H9 (cell line): ENCODE data around the gene CELA3B. TPM values are rescaled to one million over a fixed set of nuclear protein-coding genes. Genes with fewer than 3 reads are reported as not detected.

Source experiments
- DNase-seq: peaks from one replicate; pipeline ENCODE4 v3.0.0-alpha.2; 2017
- H2AFZ ChIP-seq: one replicate; pipeline ENCODE4 v1.6.1; 2013; ENCODE audit warnings: mild to moderate bottlenecking, low read length, control low read depth, moderate library complexity
- H2AK5ac ChIP-seq: 2 replicates; pipeline ENCODE4 v1.6.1; 2013; ENCODE audit warnings: low read length, control low read depth, mixed read lengths; ENCODE audit not compliant: insufficient read length
- H2BK120ac ChIP-seq: one replicate; pipeline ENCODE4 v1.6.1; 2013; ENCODE audit warnings: low read depth, mild to moderate bottlenecking, low read length, control low read depth, inconsistent platforms; ENCODE audit not compliant: poor library complexity, severe bottlenecking
- H2BK12ac ChIP-seq: 2 replicates; pipeline ENCODE4 v1.6.1; 2013; ENCODE audit warnings: low read length, control low read depth, mixed read lengths, low read depth; ENCODE audit not compliant: insufficient read length
- H2BK15ac ChIP-seq: 2 replicates; pipeline ENCODE4 v1.6.1; 2013; ENCODE audit warnings: low read depth, low read length, control low read depth
- H2BK20ac ChIP-seq: one replicate; pipeline ENCODE4 v1.6.1; 2013; ENCODE audit warnings: low read depth, mild to moderate bottlenecking, low read length, control low read depth, inconsistent platforms; ENCODE audit not compliant: poor library complexity, severe bottlenecking
- H2BK5ac ChIP-seq: 2 replicates; pipeline ENCODE4 v1.6.1; 2013; ENCODE audit warnings: low read length, control low read depth, mixed read lengths; ENCODE audit not compliant: insufficient read length
- H3K14ac ChIP-seq: 2 replicates; pipeline ENCODE4 v1.6.1; 2013; ENCODE audit warnings: low read length, control low read depth; ENCODE audit not compliant: insufficient read depth
- H3K18ac ChIP-seq: 2 replicates; pipeline ENCODE4 v1.6.1; 2013; ENCODE audit warnings: low read depth, mild to moderate bottlenecking, mixed read lengths, low read length, control low read depth; ENCODE audit not compliant: insufficient read length
- H3K23ac ChIP-seq: 2 replicates; pipeline ENCODE4 v1.6.1; 2013; ENCODE audit warnings: low read length, control low read depth, mixed read lengths, low read depth; ENCODE audit not compliant: insufficient read length
- H3K23me2 ChIP-seq: 2 replicates; pipeline ENCODE4 v1.6.1; 2013; ENCODE audit warnings: low read depth, mild to moderate bottlenecking, mixed read lengths, low read length, control low read depth; ENCODE audit not compliant: insufficient read length, poor library complexity, severe bottlenecking
- H3K27ac ChIP-seq: 2 replicates; pipeline ENCODE4 v1.5.1; 2013; ENCODE audit warnings: low read length, control low read depth, mixed read lengths, low read depth; ENCODE audit not compliant: insufficient read length
- H3K27me3 ChIP-seq: 2 replicates; pipeline ENCODE4 v1.6.1; 2013; ENCODE audit warnings: low read length, control low read depth, inconsistent platforms; ENCODE audit not compliant: insufficient read depth
- H3K4ac ChIP-seq: 2 replicates; pipeline ENCODE4 v1.6.1; 2013; ENCODE audit warnings: low read depth, mild to moderate bottlenecking, control low read depth, inconsistent platforms, low read length, moderate library complexity
- H3K4me1 ChIP-seq: 2 replicates; pipeline ENCODE4 v1.6.1; 2013; ENCODE audit warnings: low read length, control low read depth, inconsistent platforms; ENCODE audit not compliant: insufficient read depth
- H3K4me2 ChIP-seq: 2 replicates; pipeline ENCODE4 v1.6.1; 2013; ENCODE audit warnings: low read length, control low read depth, mixed read lengths; ENCODE audit not compliant: insufficient read length, insufficient read depth
- H3K56ac ChIP-seq: 2 replicates; pipeline ENCODE4 v1.6.1; 2013; ENCODE audit warnings: low read depth, mild to moderate bottlenecking, mixed read lengths, low read length, control low read depth; ENCODE audit not compliant: insufficient read length
- H3K79me1 ChIP-seq: 2 replicates; pipeline ENCODE4 v1.6.1; 2013; ENCODE audit warnings: low read depth, mild to moderate bottlenecking, moderate library complexity, low read length, control low read depth, inconsistent platforms; ENCODE audit not compliant: insufficient read depth, poor library complexity, severe bottlenecking
- H3K79me2 ChIP-seq: 2 replicates; pipeline ENCODE4 v1.6.1; 2013; ENCODE audit warnings: low read length, control low read depth, inconsistent platforms; ENCODE audit not compliant: insufficient read depth
- H3K9ac ChIP-seq: 2 replicates; pipeline ENCODE4 v1.6.1; 2013; ENCODE audit warnings: low read length, control low read depth, mixed read lengths; ENCODE audit not compliant: insufficient read length; ENCODE audit errors: extremely low read depth
- H3K9me3 ChIP-seq: one replicate; pipeline ENCODE4 v1.6.1; 2013; ENCODE audit warnings: low read depth, low read length, inconsistent platforms; ENCODE audit not compliant: control insufficient read depth
- H3T11ph ChIP-seq: one replicate; pipeline ENCODE4 v1.6.1; 2013; ENCODE audit warnings: mild to moderate bottlenecking, low read length, control low read depth, inconsistent platforms
- H4K20me1 ChIP-seq: one replicate; pipeline ENCODE4 v1.6.1; 2013; ENCODE audit not compliant: control insufficient read depth, insufficient read length, insufficient read depth
- H4K5ac ChIP-seq: 2 replicates; pipeline ENCODE4 v1.6.1; 2013; ENCODE audit warnings: low read depth, mild to moderate bottlenecking, mixed read lengths, low read length, control low read depth; ENCODE audit not compliant: insufficient read length
- H4K8ac ChIP-seq: replicated peaks from 2 replicates; pipeline ENCODE4 v1.6.1; 2013; ENCODE audit warnings: low read length, control low read depth, mixed read lengths, low read depth; ENCODE audit not compliant: insufficient read length
- H4K91ac ChIP-seq: 2 replicates; pipeline ENCODE4 v1.6.1; 2013; ENCODE audit warnings: low read depth, mild to moderate bottlenecking, moderate library complexity, mixed read lengths, low read length, control low read depth; ENCODE audit not compliant: insufficient read length
- H3K27ac Mint-ChIP-seq, 3 experiments: 2 replicates in 2 of 3; 3 replicates in 1 of 3; pipeline ENCODE4 v1.8.0; 2020 to 2021; ENCODE audit warnings: mixed read lengths in 3 of 3, mild to moderate bottlenecking in 1 of 3, moderate library complexity in 1 of 3
- H3K27me3 Mint-ChIP-seq: 2 replicates; pipeline ENCODE4 v1.8.0; 2021; ENCODE audit warnings: low read depth, mild to moderate bottlenecking, moderate library complexity, mixed read lengths
- H3K36me3 Mint-ChIP-seq, 3 experiments: 2 replicates in 2 of 3; 3 replicates in 1 of 3; pipeline ENCODE4 v1.8.0; 2020 to 2021; ENCODE audit warnings: low read depth in 3 of 3, mixed read lengths in 3 of 3; ENCODE audit not compliant: insufficient read depth in 1 of 3
- H3K4me1 Mint-ChIP-seq, 2 experiments: 2 replicates each; pipeline ENCODE4 v1.8.0; 2020; ENCODE audit warnings: mixed read lengths in 2 of 2
- H3K4me3 Mint-ChIP-seq, 2 experiments: 2 replicates in 1 of 2; 3 replicates in 1 of 2; pipeline ENCODE4 v1.8.0; 2020 to 2021; ENCODE audit warnings: mild to moderate bottlenecking in 2 of 2, mixed read lengths in 2 of 2, moderate library complexity in 1 of 2
- H3K9me3 Mint-ChIP-seq, 2 experiments: 2 replicates in 1 of 2; 3 replicates in 1 of 2; pipeline ENCODE4 v1.8.0; 2020; ENCODE audit warnings: mild to moderate bottlenecking in 2 of 2, mixed read lengths in 2 of 2, moderate library complexity in 1 of 2
- CTCF ChIP-seq: fragments of 200-600 bp; sonication (generic); conservative IDR thresholded peaks from 3 replicates; pipeline ENCODE4 v1.8.0; 2021; ENCODE audit warnings: antibody characterized with exemption, mild to moderate bottlenecking
- WGBS: extraction: QIAGEN DNeasy Blood & Tissue Kit; methylation state at CpG from one replicate; pipeline ENCODE4 v1.1.7; 2013; ENCODE audit warnings: missing lambda C conversion rate, low lambda C conversion rate, mixed read lengths; ENCODE audit not compliant: insufficient read length; ENCODE audit errors: extremely low coverage; 5-methylcytosine and 5-hydroxymethylcytosine counted together
- total RNA-seq: library from RNA; stranded (reverse); gene quantifications from 2 replicates; pipeline ENCODE4 v1.2.1, GENCODE V29; 2021

Gene CELA3B
- total RNA-seq, 1 experiment from 2014 or later = not detected

- Histone ChIP-seq H4K5ac (no peak overlapping the region), H3K18ac (peak overlapping the region; percentile 15), H2AFZ (no peak overlapping the region), H2BK15ac (no peak overlapping the region), H3K79me1 (peaks cover 3% of the 10 kb centered on the region), H4K91ac (no peak overlapping the region), H3K4me1 (peaks cover 7% of the 10 kb centered on the region; the same call in 1 of the 2 replicates), H4K20me1 (no peaks in the 10 kb centered on the region), H3K4ac (no peak overlapping the region), H4K8ac (no peak overlapping the region), H3K23ac (no peak overlapping the region), H2BK120ac (no peak overlapping the region), H3T11ph (no peak overlapping the region), H3K79me2 (peaks cover 6% of the 10 kb centered on the region; the same call in 1 of the 2 replicates), H3K14ac (peak overlapping the region; percentile 32; the same call in 1 of the 2 replicates), H2AK5ac (no peak overlapping the region), H3K9ac (peak overlapping the region; percentile 66), H2BK5ac (no peak overlapping the region), H2BK12ac (no peak overlapping the region), H3K9me3 (no peaks in the 10 kb centered on the region), H3K27me3 (no peaks in the 10 kb centered on the region), H3K23me2 (peaks cover 14% of the 10 kb centered on the region), H3K56ac (no peak overlapping the region), H3K27ac (no peak overlapping the region), H3K4me2 (peak overlapping the region; percentile 83), H2BK20ac (no peak overlapping the region)
- TF ChIP-seq CTCF = no peak
- H3K27me3 Mint-ChIP-seq = peaks cover 2% of the 10 kb centered on the region; the same call in 1 of the 2 replicates
- WGBS = no CpG with 5 or more reads among the region's 34 CpGs
- peaks cover 58 to 65% of the 10 kb centered on the region in 2 experiments for H3K4me1 Mint-ChIP-seq
- H3K27ac Mint-ChIP-seq = peak overlapping the region in 1 of 3 experiments; percentile 88; a peak in 3 of 7 replicates
- H3K4me3 Mint-ChIP-seq = peak overlapping the region; percentile 76 to 84
- H3K9me3 Mint-ChIP-seq = no peaks in the 10 kb centered on the region; a peak in 1 of 5 replicates
- no peak for DNase-seq
- H3K36me3 Mint-ChIP-seq = peaks cover 0 to 3% (median 0%) of the 10 kb centered on the region in 3 experiments; a peak in 2 of 7 replicates
These were observed 40.3 kb upstream of the CELA3B start for GRCh38 chr1:21936366-21937031.
